Activated T-cell treated with anti-CD3 and anti-CD28 coated beads, Interleukin-2, amount 50 U/mL, for 24 hours (primary cell): ENCODE results near the gene CRCP.
"Not testable (repeated sequence)": the region's sequence is repeated elsewhere in the genome, so short reads cannot be mapped to it uniquely, and the experiment has no call there.

Source experiments
- DNase-seq: peaks from one replicate; pipeline ENCODE4 v3.0.0-alpha.2; 2020
- H3K27ac Mint-ChIP-seq: 2 replicates; pipeline ENCODE4 v1.8.0; 2020; ENCODE audit warnings: mild to moderate bottlenecking, mixed read lengths
- H3K27me3 Mint-ChIP-seq: 2 replicates; pipeline ENCODE4 v1.8.0; 2020; ENCODE audit warnings: mixed read lengths
- H3K36me3 Mint-ChIP-seq: 2 replicates; pipeline ENCODE4 v1.8.0; 2020; ENCODE audit warnings: low read depth, mixed read lengths
- H3K4me1 Mint-ChIP-seq: 2 replicates; pipeline ENCODE4 v1.8.0; 2020; ENCODE audit warnings: low read depth, mixed read lengths
- H3K4me3 Mint-ChIP-seq: 2 replicates; pipeline ENCODE4 v1.8.0; 2020; ENCODE audit warnings: mild to moderate bottlenecking, moderate library complexity, mixed read lengths
- H3K9me3 Mint-ChIP-seq: 2 replicates; pipeline ENCODE4 v1.8.0; 2020; ENCODE audit warnings: mixed read lengths

Gene CRCP

GRCh38 chr7:66125781-66126352 is 11.2 kb downstream of the CRCP start:
- H3K27ac Mint-ChIP-seq: peak overlapping the region; percentile 58
- H3K36me3 Mint-ChIP-seq: peaks cover 63% of the 10 kb centered on the region
- DNase-seq, H3K4me3 Mint-ChIP-seq, H3K27me3 Mint-ChIP-seq, H3K9me3 Mint-ChIP-seq: not testable (repeated sequence)
- H3K4me1 Mint-ChIP-seq: peaks cover 46% of the 10 kb centered on the region

GRCh38 chr7:66127172-66127571 is 12.5 kb downstream of the CRCP start:
- H3K27me3 Mint-ChIP-seq, H3K9me3 Mint-ChIP-seq, H3K4me3 Mint-ChIP-seq, DNase-seq, H3K27ac Mint-ChIP-seq: not testable (repeated sequence)
- H3K4me1 Mint-ChIP-seq: peaks cover 44% of the 10 kb centered on the region
- peaks cover 64% of the 10 kb centered on the region for H3K36me3 Mint-ChIP-seq

GRCh38 chr7:66138994-66139752 is 24.5 kb downstream of the CRCP start:
- no peak overlapping the region for H3K4me3 Mint-ChIP-seq
- peak overlapping the region; percentile 13 for H3K27ac Mint-ChIP-seq
- H3K9me3 Mint-ChIP-seq: no peaks in the 10 kb centered on the region
- H3K4me1 Mint-ChIP-seq: peaks cover 12% of the 10 kb centered on the region
- H3K27me3 Mint-ChIP-seq: no peaks in the 10 kb centered on the region
- peaks cover 95% of the 10 kb centered on the region for H3K36me3 Mint-ChIP-seq
- DNase-seq: no peak

- peak overlapping the region; percentile 26 for H3K27ac Mint-ChIP-seq
- peaks cover 96% of the 10 kb centered on the region for H3K36me3 Mint-ChIP-seq
- no peak for DNase-seq
- H3K9me3 Mint-ChIP-seq: no peaks in the 10 kb centered on the region
- H3K4me3 Mint-ChIP-seq: no peak overlapping the region
- H3K27me3 Mint-ChIP-seq: no peaks in the 10 kb centered on the region
- H3K4me1 Mint-ChIP-seq: peaks cover 13% of the 10 kb centered on the region
Measured at GRCh38 chr7:66140924-66141323, 26.3 kb downstream of the CRCP start.

GRCh38 chr7:66142334-66142733 is 27.7 kb downstream of the CRCP start:
- DNase-seq: no peak
- no peak overlapping the region for H3K4me3 Mint-ChIP-seq
- no peaks in the 10 kb centered on the region for H3K9me3 Mint-ChIP-seq
- H3K4me1 Mint-ChIP-seq: peaks cover 23% of the 10 kb centered on the region
- no peak overlapping the region for H3K27ac Mint-ChIP-seq
- H3K36me3 Mint-ChIP-seq: peaks cover 98% of the 10 kb centered on the region
- no peaks in the 10 kb centered on the region for H3K27me3 Mint-ChIP-seq

GRCh38 chr7:66142996-66143395 is 28.3 kb downstream of the CRCP start:
- H3K4me1 Mint-ChIP-seq: peaks cover 30% of the 10 kb centered on the region
- H3K4me3 Mint-ChIP-seq: no peak overlapping the region
- H3K27me3 Mint-ChIP-seq: no peaks in the 10 kb centered on the region
- no peak for DNase-seq
- peaks cover 98% of the 10 kb centered on the region for H3K36me3 Mint-ChIP-seq
- H3K27ac Mint-ChIP-seq: no peak overlapping the region
- no peaks in the 10 kb centered on the region for H3K9me3 Mint-ChIP-seq

- H3K9me3 Mint-ChIP-seq: no peaks in the 10 kb centered on the region
- peaks cover 100% of the 10 kb centered on the region for H3K36me3 Mint-ChIP-seq
- no peak overlapping the region for H3K4me3 Mint-ChIP-seq
- no peak for DNase-seq
- no peak overlapping the region for H3K27ac Mint-ChIP-seq
- peaks cover 39% of the 10 kb centered on the region for H3K4me1 Mint-ChIP-seq
- no peaks in the 10 kb centered on the region for H3K27me3 Mint-ChIP-seq
Measured at GRCh38 chr7:66143876-66144332, 29.3 kb downstream of the CRCP start.

GRCh38 chr7:66145400-66146104 is 30.9 kb downstream of the CRCP start:
- Mint-ChIP-seq H3K27me3 (no peaks in the 10 kb centered on the region), H3K4me3 (no peak overlapping the region), H3K27ac (no peak overlapping the region), H3K4me1 (peaks cover 44% of the 10 kb centered on the region), H3K36me3 (peaks cover 98% of the 10 kb centered on the region), H3K9me3 (no peaks in the 10 kb centered on the region)
- DNase-seq: no peak

GRCh38 chr7:66146701-66147100 is 32.1 kb downstream of the CRCP start:
- H3K9me3 Mint-ChIP-seq: no peaks in the 10 kb centered on the region
- H3K4me1 Mint-ChIP-seq: peaks cover 42% of the 10 kb centered on the region
- H3K36me3 Mint-ChIP-seq: peaks cover 96% of the 10 kb centered on the region
- peak overlapping the region; percentile 30 for H3K27ac Mint-ChIP-seq
- no peak overlapping the region for H3K4me3 Mint-ChIP-seq
- no peak for DNase-seq
- no peaks in the 10 kb centered on the region for H3K27me3 Mint-ChIP-seq

- H3K4me1 Mint-ChIP-seq: peaks cover 42% of the 10 kb centered on the region
- H3K27ac Mint-ChIP-seq: peak overlapping the region; percentile 93
- not testable (repeated sequence) for H3K4me3 Mint-ChIP-seq, H3K27me3 Mint-ChIP-seq, DNase-seq, H3K9me3 Mint-ChIP-seq
- peaks cover 96% of the 10 kb centered on the region for H3K36me3 Mint-ChIP-seq
Measured at GRCh38 chr7:66147657-66148056, 33.0 kb downstream of the CRCP start.

GRCh38 chr7:66150471-66150870 is 35.8 kb downstream of the CRCP start:
- Mint-ChIP-seq H3K4me1 (peaks cover 42% of the 10 kb centered on the region), H3K36me3 (peaks cover 95% of the 10 kb centered on the region), H3K4me3 (no peak overlapping the region), H3K27ac (peak overlapping the region; percentile 71), H3K27me3 (no peaks in the 10 kb centered on the region), H3K9me3 (no peaks in the 10 kb centered on the region)
- no peak for DNase-seq

GRCh38 chr7:66152371-66153191 is 37.9 kb downstream of the CRCP start:
- peaks cover 28% of the 10 kb centered on the region for H3K4me1 Mint-ChIP-seq
- no peak overlapping the region for H3K4me3 Mint-ChIP-seq
- DNase-seq: no peak
- H3K27ac Mint-ChIP-seq: no peak overlapping the region
- H3K9me3 Mint-ChIP-seq: peaks cover 2% of the 10 kb centered on the region
- H3K27me3 Mint-ChIP-seq: no peaks in the 10 kb centered on the region
- H3K36me3 Mint-ChIP-seq: peaks cover 94% of the 10 kb centered on the region

- Mint-ChIP-seq H3K4me3 (no peak overlapping the region), H3K4me1 (peaks cover 17% of the 10 kb centered on the region), H3K27ac (peak overlapping the region; percentile 32), H3K27me3 (no peaks in the 10 kb centered on the region), H3K36me3 (peaks cover 94% of the 10 kb centered on the region), H3K9me3 (peaks cover 8% of the 10 kb centered on the region)
- DNase-seq: no peak
Measured at GRCh38 chr7:66153691-66154090, 39.0 kb downstream of the CRCP start.

GRCh38 chr7:66156035-66156434 is 41.4 kb downstream of the CRCP start:
- H3K36me3 Mint-ChIP-seq: peaks cover 80% of the 10 kb centered on the region
- not testable (repeated sequence) for H3K4me1 Mint-ChIP-seq, DNase-seq, H3K4me3 Mint-ChIP-seq, H3K9me3 Mint-ChIP-seq, H3K27me3 Mint-ChIP-seq, H3K27ac Mint-ChIP-seq
